Neural crest cell (in vitro differentiated cells): Measurements from ENCODE around the gene NCAPG2. TPM values are rescaled to one million over a fixed set of nuclear protein-coding genes. Genes with fewer than 3 reads are reported as not detected.

Experiments
- DNase-seq: peaks from one replicate; pipeline ENCODE4 v3.0.0; 2021; ENCODE audit warnings: low read depth, mixed read lengths, low spot score
- H3K27ac Mint-ChIP-seq: one replicate; pipeline ENCODE4 v1.8.0; 2021; ENCODE audit warnings: mild to moderate bottlenecking, mixed read lengths; ENCODE audit not compliant: unreplicated experiment
- H3K27me3 Mint-ChIP-seq: 2 replicates; pipeline ENCODE4 v1.8.0; 2021; ENCODE audit warnings: low read depth, mild to moderate bottlenecking, mixed read lengths
- H3K36me3 Mint-ChIP-seq: 2 replicates; pipeline ENCODE4 v1.8.0; 2021; ENCODE audit warnings: low read depth, mild to moderate bottlenecking, mixed read lengths
- H3K4me1 Mint-ChIP-seq: 2 replicates; pipeline ENCODE4 v1.8.0; 2021; ENCODE audit warnings: mixed read lengths
- H3K4me3 Mint-ChIP-seq: one replicate; pipeline ENCODE4 v1.8.0; 2021; ENCODE audit warnings: mild to moderate bottlenecking, mixed read lengths
- H3K9me3 Mint-ChIP-seq: 2 replicates; pipeline ENCODE4 v1.8.0; 2021; ENCODE audit warnings: mixed read lengths
- CTCF ChIP-seq: fragments of 200-600 bp; sonication (generic); conservative IDR thresholded peaks from 2 replicates; pipeline ENCODE4 v1.5.0; 2021; ENCODE audit warnings: antibody characterized with exemption, mild to moderate bottlenecking
- total RNA-seq: library from RNA; stranded (reverse); gene quantifications from 2 replicates; pipeline ENCODE4 v1.2.1, GENCODE V29; 2021

NCAPG2 gene
- total RNA-seq, 1 donor from 2014 or later = 84.9 TPM

DNA sequence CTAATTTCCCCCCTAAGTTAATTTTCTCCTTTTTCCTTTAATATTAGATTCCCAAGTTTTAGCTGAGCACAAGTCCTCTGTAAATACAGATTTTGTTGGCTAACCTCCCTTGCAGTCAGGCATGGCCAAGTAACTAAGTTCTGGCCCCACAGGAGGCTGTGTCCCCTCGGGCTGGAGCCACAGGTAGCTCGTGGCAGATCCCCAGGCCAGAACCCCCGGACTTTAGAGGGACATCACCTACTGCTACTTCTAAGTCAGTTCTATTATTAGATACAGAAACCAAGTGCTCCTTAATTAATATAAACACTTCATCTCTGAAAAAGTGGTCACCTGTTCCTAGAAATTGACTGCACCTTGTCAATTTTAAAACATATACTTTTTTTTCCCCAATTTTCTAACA lies 46.1 kb upstream of the NCAPG2 start:
- no peak overlapping the region for H3K27ac Mint-ChIP-seq
- H3K4me1 Mint-ChIP-seq = no peaks in the 10 kb centered on the region
- no peaks in the 10 kb centered on the region for H3K9me3 Mint-ChIP-seq
- no peak for DNase-seq
- no peaks in the 10 kb centered on the region for H3K27me3 Mint-ChIP-seq
- no peaks in the 10 kb centered on the region for H3K36me3 Mint-ChIP-seq
- no peak for TF ChIP-seq CTCF
- no peak overlapping the region for H3K4me3 Mint-ChIP-seq

DNA sequence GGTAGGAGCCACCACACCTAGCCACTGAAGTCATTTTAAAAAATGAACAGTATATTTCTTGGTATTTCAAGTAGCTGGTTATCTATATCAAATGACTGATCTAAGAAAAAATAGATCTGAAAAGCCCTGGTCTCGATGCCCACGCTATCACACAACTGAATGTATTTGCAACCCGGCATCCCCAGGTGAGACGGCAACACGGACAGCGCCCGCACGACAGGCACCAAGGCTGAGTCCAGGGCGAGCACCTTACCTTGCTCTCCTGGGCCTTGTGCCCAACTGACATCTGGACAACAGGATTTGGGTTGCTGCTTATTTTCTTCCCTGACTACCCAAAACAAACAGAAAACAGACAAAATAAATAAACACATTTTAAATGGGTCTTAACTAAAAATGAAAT lies 44.8 kb upstream of the NCAPG2 start:
- no peak for TF ChIP-seq CTCF
- H3K27ac Mint-ChIP-seq = no peak overlapping the region
- no peaks in the 10 kb centered on the region for H3K4me1 Mint-ChIP-seq
- no peaks in the 10 kb centered on the region for H3K36me3 Mint-ChIP-seq
- DNase-seq = no peak
- H3K27me3 Mint-ChIP-seq = no peaks in the 10 kb centered on the region
- H3K9me3 Mint-ChIP-seq = no peaks in the 10 kb centered on the region
- H3K4me3 Mint-ChIP-seq = no peak overlapping the region

- H3K36me3 Mint-ChIP-seq = no peaks in the 10 kb centered on the region
Observed at GRCh38 chr7:158748335-158748734, 43.7 kb upstream of the NCAPG2 start.

DNA sequence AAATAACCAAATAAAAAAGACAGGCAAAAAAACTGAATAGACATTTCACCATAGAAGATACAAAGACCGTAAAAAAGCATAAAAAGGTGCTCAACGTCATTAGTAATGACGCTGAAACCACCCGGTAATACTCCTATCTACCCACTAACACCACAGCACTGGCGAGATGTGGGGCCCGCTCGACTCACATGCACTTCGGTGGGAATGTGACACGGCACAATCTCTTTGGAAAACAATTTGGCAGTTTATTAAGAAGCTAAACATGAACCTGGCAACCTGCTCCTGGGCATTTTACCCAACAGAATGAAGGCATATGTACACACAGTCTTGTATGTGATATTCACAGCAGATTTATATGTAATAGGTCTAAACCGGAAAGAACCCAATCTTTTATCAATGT lies 42.8 kb upstream of the NCAPG2 start:
- no peak overlapping the region for H3K4me3 Mint-ChIP-seq
- no peaks in the 10 kb centered on the region for H3K9me3 Mint-ChIP-seq

More at GRCh38 chr7:158748335-158748734, 43.7 kb upstream of the NCAPG2 start:
- Mint-ChIP-seq H3K27me3 (no peaks in the 10 kb centered on the region), H3K9me3 (no peaks in the 10 kb centered on the region), H3K4me3 (no peak overlapping the region), H3K27ac (no peak overlapping the region), H3K4me1 (no peaks in the 10 kb centered on the region)
- TF ChIP-seq CTCF = no peak
- no peak for DNase-seq

DNA sequence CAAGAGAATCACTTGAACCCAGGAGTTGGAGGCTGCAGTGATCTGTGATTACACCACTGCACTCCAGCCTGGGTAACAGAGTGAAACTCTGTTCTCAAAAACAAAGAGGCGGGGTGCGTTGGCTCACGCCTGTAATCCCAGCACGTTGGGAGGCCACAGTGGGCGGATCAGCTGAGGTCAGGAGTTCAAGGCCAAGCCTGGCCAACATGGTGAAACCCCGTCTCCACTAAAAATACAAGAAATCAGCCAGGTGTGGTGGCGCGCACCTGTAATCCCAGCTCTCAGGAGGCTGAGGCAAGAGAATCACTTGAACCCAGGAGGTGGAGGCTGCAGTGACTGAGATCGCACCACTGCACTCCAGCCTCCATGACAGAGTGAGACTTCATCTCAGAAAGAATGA lies 42.4 kb upstream of the NCAPG2 start:
- H3K27ac Mint-ChIP-seq = no peak overlapping the region
- TF ChIP-seq CTCF = no peak

More for the DNA sequence above, 42.8 kb upstream of the NCAPG2 start:
- H3K4me1 Mint-ChIP-seq = no peaks in the 10 kb centered on the region
- no peaks in the 10 kb centered on the region for H3K27me3 Mint-ChIP-seq
- no peak overlapping the region for H3K27ac Mint-ChIP-seq
- no peak for TF ChIP-seq CTCF
- H3K36me3 Mint-ChIP-seq = peaks cover 3% of the 10 kb centered on the region
- no peak for DNase-seq

More for the DNA sequence above, 42.4 kb upstream of the NCAPG2 start:
- Mint-ChIP-seq H3K4me1 (no peaks in the 10 kb centered on the region), H3K27me3 (no peaks in the 10 kb centered on the region), H3K9me3 (no peaks in the 10 kb centered on the region), H3K4me3 (no peak overlapping the region), H3K36me3 (peaks cover 5% of the 10 kb centered on the region)
- DNase-seq = no peak
